Activated CD4-positive, alpha-beta T cell treated with anti-CD3 and anti-CD28 coated beads for 36 hours (primary cell): ENCODE data around the gene UMPS. TPM values are rescaled to one million over a fixed set of nuclear protein-coding genes. Genes with fewer than 3 reads are reported as not detected.
"Not testable (repeated sequence)": the region's sequence is repeated elsewhere in the genome, so short reads cannot be mapped to it uniquely, and the experiment has no call there.

Experiments
- ATAC-seq: fragments of 200-7000 bp; cut with Tn5 transposase; one replicate; pipeline ENCODE4 v1.10.0; 2021; ENCODE audit warnings: mild to moderate bottlenecking, moderate library complexity
- CTCF ChIA-PET: fragments of 350-600 bp; sonication (Branson Sonifier 250); formaldehyde crosslinking; loops from one replicate; lab custom pipeline; 2021; ENCODE audit warnings: antibody characterized with exemption; lab: Charles Lee
- POLR2A ChIA-PET: fragments of 350-600 bp; sonication (Branson Sonifier 250); formaldehyde crosslinking; loops from one replicate; lab custom pipeline; 2021; ENCODE audit warnings: antibody characterized with exemption, inconsistent platforms; lab: Charles Lee
- DNase-seq: peaks from one replicate; pipeline ENCODE4 v3.0.0-alpha.2; 2020
- H3K27ac Mint-ChIP-seq: one replicate; pipeline ENCODE4 v1.8.0; 2021; ENCODE audit warnings: mixed read lengths
- H3K27me3 Mint-ChIP-seq: one replicate; pipeline ENCODE4 v1.8.0; 2021; ENCODE audit warnings: mixed read lengths
- H3K36me3 Mint-ChIP-seq: one replicate; pipeline ENCODE4 v1.8.0; 2021; ENCODE audit warnings: low read depth, mixed read lengths
- H3K4me1 Mint-ChIP-seq: one replicate; pipeline ENCODE4 v1.8.0; 2021; ENCODE audit warnings: mixed read lengths
- H3K4me3 Mint-ChIP-seq: one replicate; pipeline ENCODE4 v1.8.0; 2021; ENCODE audit warnings: mild to moderate bottlenecking, moderate library complexity, mixed read lengths
- H3K9me3 Mint-ChIP-seq: one replicate; pipeline ENCODE4 v1.8.0; 2021; ENCODE audit warnings: low read depth, mixed read lengths
- intact Hi-C, 2 experiments: fragments of 100-400 bp; cut with DNase I in 1 of 2; cut with micrococcal nuclease in 1 of 2; formaldehyde crosslinking; loops; one replicate each; pipeline versions ENCODE4 v1.14.2 to v1.15.1; 2022 to 2024; cut with DNase I, micrococcal nuclease
- total RNA-seq, 2 experiments: library from RNA; stranded (reverse); gene quantifications; one replicate each; pipeline ENCODE4 v1.2.3, GENCODE V29; 2021

Gene UMPS
- total RNA-seq, 2 experiments from 2014 or later: 35.9 to 42.4 TPM

- H3K4me1 Mint-ChIP-seq: no peaks in the 10 kb centered on the region
- no peaks in the 10 kb centered on the region for H3K36me3 Mint-ChIP-seq
- ChIA-PET CTCF (interaction anchor here (0.7 kb wide), 1 partner anchor 387 kb away, joined by 3 read pairs; no protein-coding TSS in a partner anchor), POLR2A (no interaction called here)
- H3K27ac Mint-ChIP-seq: no peak overlapping the region
- no peaks in the 10 kb centered on the region for H3K9me3 Mint-ChIP-seq
- H3K27me3 Mint-ChIP-seq: peaks cover 2% of the 10 kb centered on the region
- H3K4me3 Mint-ChIP-seq: no peak overlapping the region
- intact Hi-C loops: no loop called here
- DNase-seq: no peak
- no peak for ATAC-seq
These were observed 34.9 kb upstream of the UMPS start for GRCh38 chr3:124695369-124695768.

- CTCF ChIA-PET: interaction anchor here (0.5 to 1.0 kb wide), 3 partner anchors 144 to 746 kb away, joined by 3 read pairs; no protein-coding TSS in a partner anchor
- no peaks in the 10 kb centered on the region for H3K4me1 Mint-ChIP-seq
- intact Hi-C loops: no loop called here
- H3K27ac Mint-ChIP-seq: no peak overlapping the region
- H3K4me3 Mint-ChIP-seq: no peak overlapping the region
- ATAC-seq (no peak), DNase-seq (no peak)
- H3K9me3 Mint-ChIP-seq: no peaks in the 10 kb centered on the region
- POLR2A ChIA-PET: no interaction called here
- peaks cover 4% of the 10 kb centered on the region for H3K27me3 Mint-ChIP-seq
- H3K36me3 Mint-ChIP-seq: no peaks in the 10 kb centered on the region
These were observed 34.2 kb upstream of the UMPS start for GRCh38 chr3:124696006-124696405.

DNA sequence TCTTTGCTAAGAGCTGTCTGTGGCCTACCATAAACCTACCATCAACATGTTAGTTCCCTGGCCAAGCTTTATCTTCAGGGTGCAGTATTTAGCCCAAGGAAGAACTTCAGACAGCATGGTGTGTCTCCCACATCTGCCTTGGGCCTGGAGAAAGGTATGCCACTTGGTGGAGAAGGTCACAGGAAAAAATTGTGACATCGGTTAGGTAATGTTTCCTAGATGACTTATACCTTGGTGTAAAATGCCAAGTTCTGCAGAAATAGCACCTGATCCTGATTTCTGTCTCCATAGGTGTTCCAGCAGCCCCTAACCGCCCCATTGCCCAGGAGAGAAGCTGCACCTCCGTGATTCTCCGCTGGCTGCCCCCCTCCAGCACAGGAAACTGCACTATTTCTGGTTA, 33.0 kb upstream of the UMPS start:
- no peak overlapping the region for H3K4me3 Mint-ChIP-seq
- H3K27ac Mint-ChIP-seq: no peak overlapping the region
- no peaks in the 10 kb centered on the region for H3K36me3 Mint-ChIP-seq
- intact Hi-C loops: no loop called here
- no peaks in the 10 kb centered on the region for H3K4me1 Mint-ChIP-seq
- no peak for DNase-seq
- no peak for ATAC-seq
- H3K27me3 Mint-ChIP-seq: peaks cover 4% of the 10 kb centered on the region
- CTCF ChIA-PET: no interaction called here
- H3K9me3 Mint-ChIP-seq: no peaks in the 10 kb centered on the region
- POLR2A ChIA-PET: no interaction called here

DNA sequence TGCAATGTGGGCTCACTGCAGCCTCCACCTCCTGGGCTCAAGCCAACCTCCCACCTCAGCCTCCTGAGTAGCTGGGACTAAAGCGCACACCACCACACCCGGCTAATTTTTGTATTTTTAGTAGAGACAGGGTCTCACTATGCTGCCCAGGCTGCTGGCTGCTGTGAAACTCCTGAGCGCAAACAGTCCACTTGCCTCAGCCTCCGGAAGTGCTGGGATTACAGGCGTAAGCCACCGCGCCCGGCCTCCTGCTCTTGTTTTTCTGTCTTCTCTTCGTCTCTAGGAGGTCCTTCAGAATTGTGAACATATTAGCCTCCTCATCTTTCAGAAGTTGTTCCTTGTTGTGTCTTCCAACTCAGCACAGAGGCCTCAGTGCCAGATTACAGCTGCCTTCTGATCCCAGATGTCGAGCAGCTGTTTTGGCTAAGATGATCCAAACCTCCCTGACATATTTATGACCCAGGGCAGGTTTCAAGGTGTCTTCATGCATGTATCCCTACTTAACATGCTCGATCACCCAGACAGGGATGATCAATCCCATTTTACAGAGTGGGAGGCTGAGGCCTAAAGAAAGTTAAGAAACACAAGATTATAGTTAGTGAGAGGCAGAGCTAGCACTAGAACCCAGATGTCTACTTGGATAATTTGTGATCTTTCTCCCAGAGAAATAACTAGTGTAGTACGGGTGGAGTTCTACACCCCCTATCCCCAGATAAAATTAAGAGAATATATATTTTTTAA, 32.1 kb upstream of the UMPS start:
- peaks cover 11% of the 10 kb centered on the region for H3K27me3 Mint-ChIP-seq
- no peak for DNase-seq
- intact Hi-C loops: no loop called here
- H3K4me3 Mint-ChIP-seq: no peak overlapping the region
- ATAC-seq: no peak
- no peaks in the 10 kb centered on the region for H3K9me3 Mint-ChIP-seq
- ChIA-PET POLR2A (no interaction called here), CTCF (interaction anchor here (1.0 kb wide), 1 partner anchor 9 kb away, joined by 9 read pairs; no protein-coding TSS in a partner anchor)
- no peaks in the 10 kb centered on the region for H3K4me1 Mint-ChIP-seq
- H3K36me3 Mint-ChIP-seq: no peaks in the 10 kb centered on the region
- H3K27ac Mint-ChIP-seq: no peak overlapping the region

GRCh38 chr3:124699051-124699450, 31.2 kb upstream of the UMPS start:
- ChIA-PET CTCF (interaction anchor here (1.0 kb wide), 1 partner anchor 10 kb away, joined by 9 read pairs; no protein-coding TSS in a partner anchor), POLR2A (no interaction called here)
- DNase-seq: no peak
- peaks cover 11% of the 10 kb centered on the region for H3K27me3 Mint-ChIP-seq
- H3K36me3 Mint-ChIP-seq: no peaks in the 10 kb centered on the region
- no peak for ATAC-seq
- H3K27ac Mint-ChIP-seq: no peak overlapping the region
- H3K4me1 Mint-ChIP-seq: no peaks in the 10 kb centered on the region
- intact Hi-C loops: no loop called here
- no peak overlapping the region for H3K4me3 Mint-ChIP-seq
- no peaks in the 10 kb centered on the region for H3K9me3 Mint-ChIP-seq

DNA sequence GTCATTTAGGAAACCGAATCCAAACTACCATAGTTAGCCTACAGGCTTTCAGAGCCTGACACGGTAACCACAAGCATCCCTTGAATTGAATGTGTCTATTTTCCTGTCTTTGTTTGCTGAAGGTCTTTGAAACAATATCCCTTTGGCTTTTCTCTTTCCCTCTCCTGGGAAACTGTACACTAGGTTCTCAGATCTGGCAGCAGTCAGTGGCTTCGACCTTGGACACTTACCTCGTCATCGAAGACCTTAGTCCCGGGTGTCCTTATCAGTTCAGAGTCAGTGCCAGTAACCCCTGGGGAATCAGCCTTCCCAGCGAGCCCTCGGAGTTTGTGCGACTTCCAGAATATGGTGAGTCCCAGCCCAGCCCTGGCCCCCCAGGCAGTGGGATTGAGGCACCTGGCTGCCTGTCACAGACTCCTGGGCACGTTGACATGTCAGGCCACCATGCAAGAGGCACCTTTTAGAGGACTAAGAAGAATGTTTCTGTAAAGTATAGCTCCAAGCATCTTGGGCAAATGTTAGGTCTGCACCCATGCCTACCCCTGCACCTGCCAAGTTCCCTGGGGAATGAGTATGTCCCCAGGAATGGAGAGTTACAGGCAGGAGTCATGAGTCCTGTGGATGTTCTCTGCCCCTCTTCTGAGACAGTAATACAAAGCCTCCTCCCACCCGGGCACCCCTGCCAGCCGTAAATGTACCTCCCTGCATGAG, 30.4 kb upstream of the UMPS start:
- intact Hi-C loops: no loop called here

DNA sequence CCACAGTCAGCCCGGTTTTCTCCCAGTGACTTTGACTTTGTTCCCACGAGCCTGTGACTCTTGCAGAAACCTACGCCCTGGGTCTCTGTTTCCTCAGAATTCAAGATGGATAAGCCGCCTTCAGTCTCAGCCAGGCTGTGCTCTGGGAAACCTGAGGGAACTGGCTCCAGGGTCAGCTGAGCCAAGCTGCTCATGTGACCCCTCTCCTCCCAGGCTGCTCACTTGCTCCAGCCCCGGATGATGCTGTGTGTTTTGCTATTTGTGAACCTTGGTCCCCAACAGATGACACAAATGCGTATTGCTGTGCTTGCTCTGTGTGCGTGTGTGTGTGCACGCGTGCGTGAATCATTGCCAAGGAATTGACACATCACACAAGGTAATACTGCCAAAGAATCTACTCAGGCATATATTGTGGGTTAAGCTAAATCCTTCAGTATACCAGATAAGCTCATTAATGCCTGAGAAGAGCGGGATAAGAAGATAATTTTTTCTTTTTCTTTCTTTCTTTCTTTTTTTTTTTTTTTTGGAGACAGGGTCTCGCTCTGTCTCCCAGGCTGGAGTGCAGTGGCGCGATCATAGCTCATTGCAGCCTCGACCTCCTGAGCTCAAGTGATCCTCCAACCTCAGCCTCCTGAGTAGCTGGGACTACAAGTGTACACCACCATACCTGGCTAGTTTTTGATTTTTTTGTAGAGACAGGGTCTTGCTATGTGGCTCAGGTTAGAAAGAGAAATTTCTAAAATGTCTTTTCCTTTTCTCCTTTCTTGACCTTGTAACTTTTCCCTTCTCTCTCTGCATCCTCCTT, 29.2 kb upstream of the UMPS start:
- Mint-ChIP-seq H3K4me3 (no peak overlapping the region), H3K36me3 (no peaks in the 10 kb centered on the region), H3K9me3 (no peaks in the 10 kb centered on the region), H3K27me3 (peaks cover 13% of the 10 kb centered on the region), H3K4me1 (no peaks in the 10 kb centered on the region), H3K27ac (no peak overlapping the region)
- no peak for ATAC-seq
- ChIA-PET CTCF (interaction anchor here (0.5 to 1.3 kb wide), 4 partner anchors 10 to 457 kb away, joined by 3 to 4 read pairs (median 3); no protein-coding TSS in a partner anchor), POLR2A (no interaction called here)
- intact Hi-C loops: no loop called here
- DNase-seq: no peak

More for the DNA sequence above, 30.4 kb upstream of the UMPS start:
- Mint-ChIP-seq H3K36me3 (no peaks in the 10 kb centered on the region), H3K27ac (no peak overlapping the region), H3K27me3 (peaks cover 11% of the 10 kb centered on the region), H3K9me3 (no peaks in the 10 kb centered on the region), H3K4me3 (no peak overlapping the region), H3K4me1 (no peaks in the 10 kb centered on the region)
- ChIA-PET CTCF (interaction anchor here (0.7 to 0.9 kb wide), 2 partner anchors 9 to 134 kb away, joined by 3 to 4 read pairs; no protein-coding TSS in a partner anchor), POLR2A (no interaction called here)
- no peak for ATAC-seq
- no peak for DNase-seq

DNA sequence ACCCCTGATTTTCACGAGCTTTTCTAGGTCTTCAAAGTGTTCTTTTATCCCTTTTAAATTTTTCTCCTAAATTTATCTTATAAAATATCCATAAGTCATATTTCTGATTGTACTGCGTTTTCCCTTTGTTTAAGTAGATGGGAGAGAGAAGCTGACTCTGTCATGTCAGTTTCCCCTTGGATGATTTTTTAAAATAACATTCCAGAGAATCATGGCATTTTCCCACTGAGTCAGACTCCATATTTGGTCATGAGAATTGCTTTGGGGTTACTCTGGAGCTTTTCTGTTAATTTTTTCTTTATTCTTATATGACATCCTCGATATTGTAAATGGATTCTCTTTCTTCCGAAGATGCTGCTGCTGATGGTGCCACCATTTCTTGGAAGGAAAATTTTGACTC, 28.6 kb upstream of the UMPS start:
- ChIA-PET POLR2A (no interaction called here), CTCF (interaction anchor here (0.5 to 1.3 kb wide), 5 partner anchors 11 to 734 kb away, joined by 3 to 4 read pairs (median 3); no protein-coding TSS in a partner anchor)
- no peaks in the 10 kb centered on the region for H3K9me3 Mint-ChIP-seq
- no peak overlapping the region for H3K27ac Mint-ChIP-seq
- H3K4me1 Mint-ChIP-seq: no peaks in the 10 kb centered on the region
- ATAC-seq (no peak), DNase-seq (no peak)
- intact Hi-C loops: no loop called here
- H3K4me3 Mint-ChIP-seq: no peak overlapping the region
- H3K27me3 Mint-ChIP-seq: peaks cover 14% of the 10 kb centered on the region
- H3K36me3 Mint-ChIP-seq: no peaks in the 10 kb centered on the region

- ChIA-PET CTCF (interaction anchor here (0.8 to 1.3 kb wide), 2 partner anchors 10 to 142 kb away, joined by 3 to 4 read pairs; no protein-coding TSS in a partner anchor), POLR2A (no interaction called here)
- no peaks in the 10 kb centered on the region for H3K36me3 Mint-ChIP-seq
- H3K4me1 Mint-ChIP-seq: no peaks in the 10 kb centered on the region
- H3K27me3 Mint-ChIP-seq: peaks cover 21% of the 10 kb centered on the region
- DNase-seq: no peak
- no peak for ATAC-seq
- H3K27ac Mint-ChIP-seq: no peak overlapping the region
- intact Hi-C loops: no loop called here
- no peaks in the 10 kb centered on the region for H3K9me3 Mint-ChIP-seq
- no peak overlapping the region for H3K4me3 Mint-ChIP-seq
These were observed 27.3 kb upstream of the UMPS start for GRCh38 chr3:124702950-124703349.

DNA sequence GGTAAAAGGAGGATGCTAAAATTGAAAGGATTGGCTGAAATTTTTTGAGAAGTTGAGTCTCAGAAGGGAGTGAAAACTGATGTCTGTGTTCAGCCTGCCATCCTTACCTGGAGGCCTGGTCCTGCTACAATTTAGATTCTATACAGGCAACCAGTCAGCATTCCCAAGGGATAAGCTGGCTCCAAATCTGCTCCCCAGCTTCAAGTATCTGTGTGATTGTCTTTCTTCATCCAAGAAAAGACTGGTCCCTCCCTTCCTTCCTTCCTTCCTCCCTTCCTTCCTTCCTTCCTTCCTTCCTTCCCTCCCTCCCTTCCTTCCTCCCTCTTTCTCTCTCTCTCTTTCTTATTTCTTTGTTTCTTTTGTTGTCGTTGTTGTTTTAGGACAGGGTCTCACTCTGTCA, 24.7 kb upstream of the UMPS start:
- peaks cover 28% of the 10 kb centered on the region for H3K27me3 Mint-ChIP-seq
- DNase-seq: no peak
- H3K36me3 Mint-ChIP-seq: no peaks in the 10 kb centered on the region
- ChIA-PET POLR2A (no interaction called here), CTCF (interaction anchor here (1.5 kb wide), 1 partner anchor 145 kb away, joined by 5 read pairs; no protein-coding TSS in a partner anchor)
- H3K4me1 Mint-ChIP-seq: no peaks in the 10 kb centered on the region
- no peak overlapping the region for H3K27ac Mint-ChIP-seq
- no peak for ATAC-seq
- H3K9me3 Mint-ChIP-seq: peaks cover 2% of the 10 kb centered on the region
- no peak overlapping the region for H3K4me3 Mint-ChIP-seq
- intact Hi-C loops: no loop called here

DNA sequence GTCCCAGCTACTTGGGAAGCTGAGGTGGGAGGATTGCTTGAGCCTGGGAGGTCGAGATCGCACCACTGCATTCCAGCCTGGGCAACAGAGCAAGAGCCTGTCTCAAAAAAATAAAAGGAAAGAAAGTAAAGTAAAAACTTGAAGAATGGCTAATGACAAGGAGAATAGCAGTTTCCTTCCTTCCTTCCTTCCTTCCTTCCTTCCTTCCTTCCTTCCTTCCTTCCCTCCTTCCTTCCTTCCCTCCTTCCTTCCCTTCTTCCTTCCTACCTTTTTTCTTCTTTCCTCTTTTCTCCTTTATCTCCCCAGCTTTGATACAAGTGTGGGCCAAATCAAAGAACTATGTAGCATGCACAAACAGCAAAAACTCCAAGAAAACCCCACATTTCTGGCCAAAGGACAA, 23.0 kb upstream of the UMPS start:
- H3K36me3 Mint-ChIP-seq, H3K4me3 Mint-ChIP-seq, H3K9me3 Mint-ChIP-seq, intact Hi-C loops, H3K27ac Mint-ChIP-seq, DNase-seq, ATAC-seq, H3K4me1 Mint-ChIP-seq: not testable (repeated sequence)
- CTCF ChIA-PET: interaction anchor here (0.8 kb wide), 1 partner anchor 9 kb away, joined by 3 read pairs; no protein-coding TSS in a partner anchor
- POLR2A ChIA-PET: interaction anchor here (0.7 kb wide), 1 partner anchor 280 kb away, joined by 3 read pairs; no protein-coding TSS in a partner anchor
- H3K27me3 Mint-ChIP-seq: peaks cover 28% of the 10 kb centered on the region
